GM12801 (cell line): ENCODE data around the gene ZFYVE16.

ENCODE experiments used
- TF ChIP-seq, protein P1 (sequence below): IDR thresholded peaks from one replicate; pipeline ENCODE4 v1.5.1; 2011; ENCODE audit warnings: control low read depth; ENCODE audit not compliant: insufficient read length; ENCODE audit errors: extremely low read depth

ZFYVE16 gene

DNA sequence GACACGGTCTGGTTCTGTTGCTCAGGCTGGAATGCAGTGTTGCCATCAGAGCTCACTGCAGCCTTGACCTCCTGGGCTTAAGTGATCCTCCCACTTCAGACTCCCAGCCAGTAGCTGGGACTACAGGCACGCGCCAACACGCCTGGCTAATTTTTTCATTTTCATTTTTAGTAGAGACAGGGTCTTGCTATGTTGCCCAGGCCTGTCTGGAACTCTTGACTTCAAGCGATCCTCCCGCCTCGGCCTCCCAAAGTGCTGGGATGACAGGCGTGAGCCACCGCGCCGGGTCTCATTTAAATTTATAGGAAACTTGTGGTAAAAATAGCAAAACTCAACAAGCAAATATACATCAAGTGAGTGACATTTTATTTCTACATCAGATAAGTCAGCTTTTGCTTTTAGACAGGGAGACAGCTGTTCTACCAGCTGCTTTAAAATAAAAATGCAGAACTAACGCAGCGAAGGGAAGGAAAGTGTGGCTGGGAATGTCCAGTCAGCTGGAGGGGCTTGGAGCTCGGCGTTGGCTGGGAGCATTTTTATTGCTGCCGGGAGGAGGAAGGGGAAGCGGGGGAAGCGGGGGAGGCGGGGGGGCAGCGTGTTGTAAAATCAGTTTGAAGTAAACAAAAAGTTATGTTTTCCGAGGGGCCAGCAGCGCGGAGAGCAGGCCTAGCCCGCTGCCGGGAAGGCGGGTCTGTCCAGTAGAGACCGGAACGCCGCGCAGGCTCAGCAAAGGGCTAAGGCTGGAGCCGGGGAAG lies 707 bp upstream of the ZFYVE16 start:
- TF ChIP-seq, protein P1, sequence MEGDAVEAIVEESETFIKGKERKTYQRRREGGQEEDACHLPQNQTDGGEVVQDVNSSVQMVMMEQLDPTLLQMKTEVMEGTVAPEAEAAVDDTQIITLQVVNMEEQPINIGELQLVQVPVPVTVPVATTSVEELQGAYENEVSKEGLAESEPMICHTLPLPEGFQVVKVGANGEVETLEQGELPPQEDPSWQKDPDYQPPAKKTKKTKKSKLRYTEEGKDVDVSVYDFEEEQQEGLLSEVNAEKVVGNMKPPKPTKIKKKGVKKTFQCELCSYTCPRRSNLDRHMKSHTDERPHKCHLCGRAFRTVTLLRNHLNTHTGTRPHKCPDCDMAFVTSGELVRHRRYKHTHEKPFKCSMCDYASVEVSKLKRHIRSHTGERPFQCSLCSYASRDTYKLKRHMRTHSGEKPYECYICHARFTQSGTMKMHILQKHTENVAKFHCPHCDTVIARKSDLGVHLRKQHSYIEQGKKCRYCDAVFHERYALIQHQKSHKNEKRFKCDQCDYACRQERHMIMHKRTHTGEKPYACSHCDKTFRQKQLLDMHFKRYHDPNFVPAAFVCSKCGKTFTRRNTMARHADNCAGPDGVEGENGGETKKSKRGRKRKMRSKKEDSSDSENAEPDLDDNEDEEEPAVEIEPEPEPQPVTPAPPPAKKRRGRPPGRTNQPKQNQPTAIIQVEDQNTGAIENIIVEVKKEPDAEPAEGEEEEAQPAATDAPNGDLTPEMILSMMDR = no peak

DNA sequence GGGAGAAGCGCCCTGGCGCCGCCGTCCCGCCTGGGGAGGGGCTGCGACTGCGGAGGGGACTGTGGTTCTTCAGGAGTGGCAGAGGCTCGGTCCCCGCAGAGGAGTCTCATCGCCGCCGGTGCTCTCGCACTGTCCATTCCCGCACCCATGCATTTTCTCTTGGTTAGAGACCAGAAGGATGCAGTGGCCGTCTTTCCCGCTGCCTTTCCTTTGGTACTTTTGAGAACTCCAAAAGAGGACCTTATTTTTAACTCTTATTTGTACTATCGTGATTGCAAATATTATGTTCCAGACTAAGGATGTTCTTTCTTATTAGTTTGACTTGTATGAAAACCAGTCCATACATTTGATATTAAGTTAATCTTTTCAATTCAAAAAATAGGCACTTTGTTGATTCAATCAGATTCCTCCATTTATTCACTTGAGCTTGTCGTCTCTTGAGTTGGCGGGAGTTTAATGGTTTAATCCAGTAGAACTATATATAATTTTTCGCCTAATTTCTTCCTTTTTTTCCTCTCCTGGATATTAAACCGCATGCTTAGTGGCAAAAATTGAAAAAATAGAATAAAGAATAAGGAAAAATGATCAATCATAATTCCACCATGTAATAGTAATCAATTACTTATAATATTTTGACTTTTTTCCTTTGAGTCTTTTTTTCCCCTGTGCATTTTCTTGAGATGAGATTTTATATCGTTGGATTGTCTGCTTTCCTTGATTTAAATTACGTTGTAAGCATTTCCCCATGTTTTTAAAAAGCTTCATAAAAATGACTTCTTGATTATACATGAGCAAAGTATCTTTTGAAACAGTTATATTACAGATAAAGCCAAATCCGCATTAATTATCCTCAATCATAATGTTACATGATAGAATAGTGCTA lies 861 bp downstream of the ZFYVE16 start:
- TF ChIP-seq, protein P1 = no peak

DNA sequence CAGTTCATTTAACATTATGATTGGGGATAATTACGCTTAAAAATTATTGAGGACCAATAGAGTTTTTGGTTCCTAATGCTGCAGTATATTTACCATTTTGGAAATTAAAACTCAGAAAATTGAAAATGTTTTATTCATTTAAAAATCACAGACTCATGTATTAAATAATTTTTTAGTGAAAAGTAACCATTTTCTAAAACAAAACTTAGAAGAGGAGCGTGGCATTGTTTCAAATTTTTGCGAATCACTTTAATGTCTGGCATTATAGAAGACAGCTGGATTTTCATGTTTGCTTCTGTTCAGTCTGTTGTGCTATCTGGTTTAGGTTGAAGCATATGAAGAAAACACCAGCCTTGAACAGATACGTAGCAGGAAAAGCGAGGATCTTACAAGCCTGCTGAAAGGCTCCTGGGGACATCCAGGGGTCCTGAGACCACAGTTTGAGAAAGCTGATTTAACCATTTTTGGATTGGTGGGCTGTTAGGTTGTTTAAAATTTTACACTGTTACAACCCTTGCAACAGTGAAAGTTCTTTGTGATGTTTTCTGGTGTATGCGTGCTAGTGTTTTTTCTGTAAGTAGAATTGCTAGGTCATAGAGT lies 1.6 kb downstream of the ZFYVE16 start:
- TF ChIP-seq, protein P1 = no peak

DNA sequence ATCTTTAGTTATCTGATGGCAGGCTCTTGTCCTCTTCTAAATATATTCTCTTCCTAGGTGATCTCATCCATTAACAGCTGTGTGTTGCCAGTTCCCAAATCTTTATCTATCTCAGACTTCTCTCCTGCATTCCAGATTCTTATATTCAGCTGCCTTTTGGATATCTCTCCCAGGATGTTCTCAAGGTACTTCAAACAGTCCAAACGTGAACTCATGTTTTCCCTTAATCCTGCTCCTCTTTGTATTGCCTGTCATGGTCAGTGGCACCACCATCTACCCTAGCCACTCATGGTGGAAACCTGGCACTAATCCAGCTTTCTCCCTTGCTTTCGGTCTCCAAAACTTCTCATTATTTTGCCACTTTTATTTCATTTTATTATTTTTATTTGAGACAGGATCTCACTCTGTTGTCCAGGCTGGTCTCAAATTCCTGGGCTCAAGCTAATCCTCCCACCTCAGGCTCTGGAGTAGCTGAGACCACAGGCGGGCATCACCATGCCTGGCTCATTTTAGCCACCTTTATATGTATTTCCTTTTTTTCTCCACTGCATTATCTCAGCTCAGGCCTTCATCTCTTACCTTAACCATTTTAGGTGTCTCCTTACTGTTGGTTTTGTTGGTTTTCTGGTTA lies 3.8 kb downstream of the ZFYVE16 start:
- TF ChIP-seq, protein P1 = no peak

DNA sequence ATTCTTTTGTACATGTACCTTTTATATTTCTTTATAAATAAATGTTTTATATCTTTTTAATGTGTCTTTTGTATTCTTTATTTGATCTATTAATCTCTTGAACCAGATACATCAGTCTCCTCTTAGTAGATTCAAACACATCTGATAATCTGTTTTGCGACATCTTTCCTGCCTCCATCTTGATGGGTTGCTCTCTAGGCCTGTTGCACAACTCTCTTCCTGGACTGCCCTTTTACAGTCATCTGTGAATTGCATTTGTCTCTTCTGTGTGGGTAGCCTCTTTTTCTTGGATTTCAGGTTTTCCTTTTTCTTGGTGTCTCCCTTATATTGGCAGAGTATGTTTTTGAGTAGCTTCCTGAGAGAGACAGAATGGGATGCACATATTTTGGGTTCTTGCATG lies 6.2 kb downstream of the ZFYVE16 start:
- TF ChIP-seq, protein P1 = no peak

DNA sequence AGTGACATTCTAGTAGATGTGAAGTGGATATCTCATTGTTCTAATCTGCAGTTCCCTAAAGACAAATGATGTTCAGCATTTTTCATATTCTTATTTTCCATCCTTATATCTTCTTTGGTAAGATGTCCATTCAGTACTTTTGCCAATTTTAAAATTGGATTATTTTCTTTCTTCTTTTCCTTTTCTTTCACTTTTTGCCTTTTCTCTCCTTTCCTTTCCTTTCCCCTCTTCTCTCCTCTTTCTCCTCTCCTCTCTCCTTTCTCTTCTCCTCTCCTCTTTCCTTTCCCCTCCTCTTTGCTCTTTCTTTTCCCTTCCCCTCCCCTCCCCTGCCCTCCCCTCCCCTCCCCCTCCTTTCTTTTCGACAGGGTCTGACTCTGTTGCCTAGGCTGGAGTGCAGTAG lies 10.1 kb downstream of the ZFYVE16 start:
- TF ChIP-seq, protein P1 = no peak

DNA sequence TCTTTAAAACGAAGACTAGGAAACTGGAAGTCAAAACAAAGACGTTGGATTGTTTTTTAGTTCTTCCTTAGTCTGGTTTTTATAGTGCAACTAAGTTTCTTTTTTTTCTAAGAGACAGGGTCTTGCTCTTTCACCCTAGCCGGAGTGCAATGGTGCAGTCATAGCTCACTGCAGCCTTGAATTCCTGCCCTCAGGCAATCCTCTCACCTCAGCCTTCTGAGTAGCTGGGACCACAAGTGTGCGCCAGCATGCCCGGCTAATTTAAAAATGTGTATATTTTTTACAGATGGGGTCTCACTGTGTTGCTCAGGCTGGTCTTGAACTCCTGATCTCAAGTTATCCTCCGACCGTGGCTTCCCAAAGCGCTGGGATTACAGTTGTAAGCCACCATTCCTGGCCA lies 27.6 kb downstream of the ZFYVE16 start:
- TF ChIP-seq, protein P1 = no peak
